ENCODE results near the gene GSE1.

GSE1 gene

GRCh38 chr16:85567101-85567866 is 45.8 kb upstream of the GSE1 start:
- TF ChIP-seq ZFX (IDR thresholded peaks at IDR 0.05; ENCODE audit: borderline replicate concordance) (no peak), CTCF (IDR thresholded peaks at IDR 0.05) (no peak)
- H3K27ac ChIP-seq, result no peak overlapping the region

- H3K27ac ChIP-seq, result no peak overlapping the region
- TF ChIP-seq ZFX (IDR thresholded peaks at IDR 0.05; ENCODE audit: borderline replicate concordance) (no peak), CTCF (IDR thresholded peaks at IDR 0.05) (no peak)
These were observed 45.2 kb upstream of the GSE1 start for GRCh38 chr16:85567935-85568334.

- TF ChIP-seq ZFX (IDR thresholded peaks at IDR 0.05; ENCODE audit: borderline replicate concordance) (no peak), CTCF (IDR thresholded peaks at IDR 0.05) (no peak)
- peak overlapping the region; percentile 62; the same call in 1 of the 2 replicates for H3K27ac ChIP-seq
These were observed 44.6 kb upstream of the GSE1 start for GRCh38 chr16:85568519-85568918.

GRCh38 chr16:85569039-85569614 is 44.0 kb upstream of the GSE1 start:
- peak overlapping the region; percentile 62 for H3K27ac ChIP-seq
- no peak for TF ChIP-seq ZFX (IDR thresholded peaks at IDR 0.05; ENCODE audit: borderline replicate concordance)
- no peak for TF ChIP-seq CTCF (IDR thresholded peaks at IDR 0.05)

GRCh38 chr16:85569615-85570212 is 43.4 kb upstream of the GSE1 start:
- peak overlapping the region; percentile 62 for H3K27ac ChIP-seq
- TF ChIP-seq ZFX (IDR thresholded peaks at IDR 0.05; ENCODE audit: borderline replicate concordance), result no peak
- TF ChIP-seq CTCF (IDR thresholded peaks at IDR 0.05), result no peak

GRCh38 chr16:85570213-85570734 is 42.8 kb upstream of the GSE1 start:
- peak overlapping the region; percentile 62 for H3K27ac ChIP-seq

More at GRCh38 chr16:85570213-85570734, 42.8 kb upstream of the GSE1 start:
- TF ChIP-seq CTCF (IDR thresholded peaks at IDR 0.05), result no peak
- no peak for TF ChIP-seq ZFX (IDR thresholded peaks at IDR 0.05; ENCODE audit: borderline replicate concordance)
